ENCODE data around the gene NEK4. TPM values are rescaled to one million over a fixed set of nuclear protein-coding genes. Genes with fewer than 3 reads are reported as not detected.

Gene NEK4
- polyA plus RNA-seq, 3 donors, result 29.0 to 31.2 (median 29.2) TPM

- no peak for DNase-seq (ENCODE audit: extremely low read depth in 1 of 11, low read depth in 9 of 11, low spot score in 4 of 11)
Observed at GRCh38 chr3:52796411-52796810, 25.7 kb upstream of the NEK4 start.

DNA sequence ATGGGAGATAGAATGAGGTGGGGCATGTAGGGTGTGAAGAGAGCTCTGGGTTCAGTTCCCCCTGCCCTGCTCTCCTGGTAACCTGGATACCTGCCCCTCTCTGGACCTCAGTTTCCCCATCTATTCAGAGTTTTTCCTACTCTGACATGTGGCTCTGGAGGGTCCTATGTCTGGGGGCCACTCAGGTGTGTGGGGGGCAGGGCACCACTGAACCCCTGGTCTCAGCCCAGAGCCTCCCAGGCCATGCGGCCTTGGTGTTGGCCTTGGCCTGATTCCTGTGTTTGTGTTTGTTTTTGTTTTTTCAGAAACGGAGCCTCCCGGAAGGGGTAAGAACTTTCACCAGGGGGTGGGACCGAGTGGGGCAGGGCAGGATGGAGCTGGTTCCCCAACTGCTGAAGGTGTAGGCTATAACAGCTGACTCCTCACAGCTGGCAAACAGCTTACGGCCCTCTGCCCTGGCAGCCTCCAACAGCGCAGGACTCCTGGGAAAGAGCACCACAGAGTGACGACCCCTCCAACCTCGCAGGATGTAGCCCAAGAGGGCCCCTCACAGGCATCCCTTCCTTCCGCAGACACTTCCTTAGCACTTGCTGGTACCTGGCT, 24.7 kb upstream of the NEK4 start:
- DNase-seq (ENCODE audit: extremely low read depth in 1 of 11, low read depth in 9 of 11, low spot score in 4 of 11), result no peak

- no peak for DNase-seq (ENCODE audit: extremely low read depth in 1 of 11, low read depth in 9 of 11, low spot score in 4 of 11)
Observed at GRCh38 chr3:52794612-52795099, 23.9 kb upstream of the NEK4 start, which contains the start of gene ITIH3. ITIH3 (plus strand) TSS chr3:52794796; CDS start chr3:52794804, 8 bp downstream.

DNA sequence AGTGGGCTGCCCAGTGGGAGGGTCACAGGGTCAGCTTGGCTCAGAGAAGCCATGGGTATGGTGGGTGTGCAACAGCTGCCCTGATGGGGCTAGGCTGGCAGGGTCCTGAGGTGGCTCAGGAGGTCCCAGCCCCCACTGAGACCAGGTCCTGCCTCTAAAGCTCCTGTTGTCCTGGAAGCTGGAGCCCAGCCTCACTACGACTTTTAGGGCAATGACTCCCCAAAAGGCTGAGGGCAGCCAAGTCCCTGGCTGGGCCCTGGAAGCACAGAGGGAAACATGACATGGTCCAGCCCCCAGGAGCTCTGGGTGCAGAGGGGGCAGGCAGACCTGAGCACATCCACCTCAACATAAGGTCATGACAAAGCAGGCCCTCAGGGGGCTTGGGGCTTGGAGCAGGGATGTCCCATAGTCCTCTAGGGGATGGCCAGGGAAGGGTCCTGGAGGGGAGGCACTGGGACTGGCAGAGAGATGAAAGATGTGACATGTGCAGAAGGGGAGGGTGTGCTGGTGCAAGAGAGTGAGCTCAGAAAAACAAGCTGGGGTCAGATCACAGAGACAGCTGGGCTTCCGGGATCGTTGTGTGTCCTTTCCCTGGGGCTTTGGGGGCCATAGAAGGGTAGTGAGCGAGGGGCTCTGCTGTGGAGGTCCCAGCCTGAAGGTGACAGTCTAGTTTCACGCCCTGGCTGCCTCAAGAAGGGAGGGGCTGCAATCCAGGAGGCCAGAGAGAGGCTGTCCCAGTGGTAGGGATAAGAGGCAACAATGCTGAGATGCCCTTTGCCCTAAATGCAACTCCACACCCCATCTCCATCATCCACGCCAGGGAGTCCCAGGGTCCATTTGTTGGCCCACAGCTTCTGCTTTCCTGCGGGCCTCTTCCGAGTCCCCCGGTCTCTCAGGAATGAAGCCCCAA, 23.2 kb upstream of the NEK4 start:
- no peak for DNase-seq (ENCODE audit: extremely low read depth in 1 of 11, low read depth in 9 of 11, low spot score in 4 of 11)

GRCh38 chr3:52792961-52793695, 22.4 kb upstream of the NEK4 start:
- DNase-seq (ENCODE audit: extremely low read depth in 1 of 11, low read depth in 9 of 11, low spot score in 4 of 11), result no peak

DNA sequence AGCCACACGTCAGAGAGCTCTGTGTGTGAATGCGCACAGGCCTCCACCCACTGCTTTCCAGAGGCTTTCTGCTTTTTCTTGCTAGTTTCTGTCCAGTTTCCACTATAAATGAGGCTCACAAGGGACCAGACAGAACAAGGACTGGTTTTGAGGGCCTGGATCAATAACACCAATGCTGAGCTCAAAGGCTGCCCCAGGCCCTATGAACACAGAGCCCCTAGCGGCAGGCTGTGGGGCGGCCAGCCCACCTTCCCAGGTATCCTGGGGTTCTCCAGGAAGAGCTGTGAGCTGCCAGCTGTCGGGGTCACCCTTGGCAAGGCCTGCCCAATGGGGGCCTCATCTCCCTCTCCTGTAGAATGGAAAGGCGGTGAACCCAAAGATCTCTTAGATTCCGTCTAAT, 21.7 kb upstream of the NEK4 start:
- no peak for DNase-seq (ENCODE audit: extremely low read depth in 1 of 11, low read depth in 9 of 11, low spot score in 4 of 11)

- DNase-seq (ENCODE audit: extremely low read depth in 1 of 11, low read depth in 9 of 11, low spot score in 4 of 11), result no peak
Observed at GRCh38 chr3:52791928-52792327, 21.2 kb upstream of the NEK4 start.

- no peak for DNase-seq (ENCODE audit: extremely low read depth in 1 of 11, low read depth in 9 of 11, low spot score in 4 of 11)
Observed at GRCh38 chr3:52791366-52791765, 20.6 kb upstream of the NEK4 start.

- DNase-seq (ENCODE audit: extremely low read depth in 1 of 11, low read depth in 9 of 11, low spot score in 4 of 11), result no peak
Observed at GRCh38 chr3:52790741-52791140, 20.0 kb upstream of the NEK4 start.

- DNase-seq (ENCODE audit: extremely low read depth in 1 of 11, low read depth in 9 of 11, low spot score in 4 of 11), result no peak
Observed at GRCh38 chr3:52790337-52790736, 19.6 kb upstream of the NEK4 start.

DNA sequence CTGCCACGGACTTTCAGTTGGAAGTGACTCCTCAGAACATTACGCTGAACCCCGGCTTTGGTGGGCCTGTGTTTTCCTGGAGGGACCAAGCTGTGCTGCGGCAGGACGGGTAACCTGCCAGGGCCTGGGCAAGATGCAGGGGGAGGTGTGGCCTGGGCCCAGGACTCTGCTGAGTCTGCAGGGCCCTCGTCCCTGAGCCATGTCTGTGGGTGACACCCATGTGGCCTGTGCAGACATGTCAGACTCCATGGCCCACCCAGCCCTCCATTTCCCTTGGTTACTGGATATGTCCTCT, 19.0 kb upstream of the NEK4 start:
- no peak for DNase-seq (ENCODE audit: extremely low read depth in 1 of 11, low read depth in 9 of 11, low spot score in 4 of 11)

GRCh38 chr3:52788890-52789745, 18.4 kb upstream of the NEK4 start:
- DNase-seq (ENCODE audit: extremely low read depth in 1 of 11, low read depth in 9 of 11, low spot score in 4 of 11), result no peak

DNA sequence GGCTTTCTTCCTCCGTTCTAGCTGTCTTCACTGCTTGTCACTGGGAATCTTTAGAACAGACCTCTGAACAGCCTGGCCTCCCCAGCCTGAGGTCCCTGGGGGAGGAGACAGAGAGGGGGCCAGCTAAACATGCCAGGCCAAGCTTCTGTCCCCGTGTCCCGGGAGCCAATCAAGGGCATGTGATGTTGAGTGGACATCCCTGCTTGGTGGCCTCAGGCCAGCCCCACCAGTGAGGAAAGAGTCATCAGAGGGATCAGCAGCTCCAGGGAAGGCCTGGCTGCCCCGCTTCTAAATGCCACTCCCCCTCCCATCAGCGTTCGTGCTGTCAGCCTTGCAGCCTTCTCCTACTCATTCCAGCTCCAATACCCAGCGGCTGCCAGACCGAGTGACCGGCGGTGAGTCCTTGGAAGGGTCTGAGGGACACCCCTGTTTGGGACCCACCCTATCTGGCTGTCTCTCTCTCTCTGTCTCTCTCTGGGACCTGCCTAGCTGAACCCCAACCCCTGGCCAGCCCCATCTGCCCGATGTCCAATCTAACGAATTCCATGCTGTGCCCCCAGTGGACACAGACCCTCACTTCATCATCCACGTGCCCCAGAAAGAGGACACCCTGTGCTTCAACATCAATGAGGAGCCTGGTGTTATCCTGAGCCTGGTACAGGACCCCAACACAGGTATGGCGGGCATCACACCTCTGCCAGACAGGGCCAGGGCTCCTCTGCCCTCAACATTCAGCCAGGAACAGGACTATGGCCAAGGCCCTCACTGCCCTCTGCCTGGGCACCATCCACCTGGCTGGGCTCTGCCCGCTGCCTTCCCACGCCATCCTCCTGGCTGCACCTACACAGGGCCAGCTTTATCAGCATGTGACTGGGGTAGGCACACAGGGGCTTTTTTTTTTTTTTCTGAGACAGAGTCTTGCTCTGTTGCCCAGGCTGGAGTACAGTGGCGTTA, 17.2 kb upstream of the NEK4 start:
- no peak for DNase-seq (ENCODE audit: extremely low read depth in 1 of 11, low read depth in 9 of 11, low spot score in 4 of 11)

DNA sequence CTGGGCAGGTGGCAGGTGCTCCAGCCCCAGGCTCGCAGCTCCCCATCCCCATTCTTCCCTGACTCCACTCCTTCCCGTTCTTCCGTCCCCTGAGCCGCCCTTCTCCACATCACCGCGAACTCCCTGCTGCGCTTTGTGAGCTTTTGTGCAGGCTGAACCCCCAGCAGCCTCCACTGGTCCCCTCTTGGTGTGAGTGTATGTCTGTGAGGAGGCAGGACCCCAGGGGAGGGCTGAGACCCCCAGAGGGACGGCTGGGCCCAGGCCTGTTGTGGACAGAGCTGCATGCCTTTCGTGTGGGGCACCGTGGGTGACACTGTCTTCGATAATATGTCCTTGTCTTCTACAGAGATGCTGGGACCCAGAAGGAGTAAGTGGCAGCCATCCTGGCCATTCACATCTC, 16.5 kb upstream of the NEK4 start:
- no peak for DNase-seq (ENCODE audit: extremely low read depth in 1 of 11, low read depth in 9 of 11, low spot score in 4 of 11)

DNA sequence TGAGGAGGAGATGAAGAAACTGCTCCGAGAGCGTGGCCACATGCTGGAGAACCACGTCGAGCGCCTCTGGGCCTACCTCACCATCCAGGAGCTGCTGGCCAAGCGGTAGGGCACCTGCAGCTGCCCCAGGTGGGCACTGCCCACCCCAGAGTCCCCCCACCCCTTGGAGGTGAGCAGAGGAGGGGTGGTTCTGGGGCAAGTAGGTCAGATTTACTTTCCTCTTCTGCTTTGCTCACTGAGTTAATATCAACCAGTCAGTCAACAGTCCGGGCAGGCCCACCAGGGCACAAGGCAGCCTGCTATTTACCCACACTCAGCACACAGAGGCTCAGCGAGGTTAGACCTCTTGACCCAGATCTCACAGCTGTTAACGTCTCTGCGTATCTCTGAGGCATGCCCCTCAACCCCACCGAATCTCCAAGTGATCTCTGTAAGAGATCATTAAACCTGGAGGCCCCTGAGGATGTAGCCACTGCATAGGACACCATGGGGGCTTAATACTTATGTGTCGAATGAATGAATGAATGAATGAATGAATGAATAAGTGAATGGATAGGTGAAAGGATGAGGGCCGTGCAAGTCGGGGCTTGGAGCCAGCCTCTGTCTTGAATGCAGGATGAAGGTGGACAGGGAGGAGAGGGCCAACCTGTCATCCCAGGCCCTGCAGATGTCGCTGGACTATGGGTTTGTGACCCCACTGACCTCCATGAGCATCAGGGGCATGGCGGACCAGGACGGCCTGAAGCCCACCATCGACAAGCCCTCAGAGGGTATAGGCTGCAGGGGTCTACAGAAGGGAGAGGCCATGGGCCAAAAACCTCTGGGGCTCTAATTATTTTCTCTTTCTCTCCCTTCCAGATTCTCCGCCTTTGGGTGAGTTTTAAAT, 15.8 kb upstream of the NEK4 start:
- DNase-seq (ENCODE audit: extremely low read depth in 1 of 11, low read depth in 9 of 11, low spot score in 4 of 11), result no peak

DNA sequence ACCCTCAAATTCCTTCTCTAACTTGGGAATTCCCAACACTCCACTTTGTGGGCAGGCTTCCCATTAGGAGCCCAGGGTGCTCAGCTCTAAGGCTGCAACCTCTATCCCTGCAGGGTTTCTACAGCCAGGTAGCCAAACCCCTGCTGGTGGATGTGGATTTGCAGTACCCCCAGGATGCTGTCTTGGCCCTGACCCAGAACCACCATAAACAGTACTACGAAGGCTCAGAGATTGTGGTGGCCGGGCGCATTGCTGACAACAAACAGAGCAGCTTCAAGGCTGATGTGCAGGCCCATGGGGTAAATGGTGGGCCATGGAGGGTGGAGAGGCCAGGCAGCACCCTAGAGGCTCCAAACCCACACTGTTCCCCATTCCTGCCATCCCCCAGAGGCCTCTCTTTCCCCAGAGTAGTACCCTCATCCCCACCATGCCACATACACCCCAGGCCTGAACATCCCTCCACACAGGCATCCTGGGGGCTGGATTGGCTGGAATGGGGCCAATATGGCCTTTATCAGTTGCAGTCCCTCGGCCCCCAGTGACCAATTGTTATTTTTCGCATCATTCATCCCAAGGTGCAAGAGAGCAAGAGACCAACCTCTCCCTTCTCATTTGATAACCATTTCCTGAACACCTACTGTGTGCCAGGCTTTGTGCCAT, 14.3 kb upstream of the NEK4 start:
- no peak for DNase-seq (ENCODE audit: extremely low read depth in 1 of 11, low read depth in 9 of 11, low spot score in 4 of 11)

All from renal cortex interstitium (tissue), 11 donors.